ENCODE results near the gene CUL7. TPM values are rescaled to one million over a fixed set of nuclear protein-coding genes. Genes with fewer than 3 reads are reported as not detected.

Gene CUL7
- total RNA-seq, 2 experiments from 2014 or later, result 14.1 to 14.9 TPM

GRCh38 chr6:42993445-42993844 is 60.2 kb downstream of the CUL7 start:
- Histone ChIP-seq H3K9me3 (ENCODE audit: low read length) (no peaks in the 10 kb centered on the region), H3K9me2 (ENCODE audit: insufficient read depth, low read length) (no peaks in the 10 kb centered on the region), H4K20me1 (ENCODE audit: insufficient read depth, low read length) (no peaks in the 10 kb centered on the region), H3K4me2 (ENCODE audit: low read length) (no peak overlapping the region), H3K4me1 (ENCODE audit: insufficient read depth, low read length, poor library complexity, severe bottlenecking) (no peaks in the 10 kb centered on the region), H3K27ac (ENCODE audit: low read depth, low read length, poor library complexity, severe bottlenecking) (no peak overlapping the region), H3K79me2 (ENCODE audit: insufficient read depth, low read depth, low read length) (no peaks in the 10 kb centered on the region), H3K36me3 (ENCODE audit: insufficient read depth, low read length) (peaks cover 20% of the 10 kb centered on the region; the same call in 1 of the 2 replicates), H2AFZ (ENCODE audit: low read length) (no peak overlapping the region), H3K4me3 (ENCODE audit: low read depth, low read length, poor library complexity, severe bottlenecking) (no peak overlapping the region)
- intact Hi-C loops (cut with micrococcal nuclease; ENCODE audit: unreplicated experiment), result no loop called here
- DNase-seq (ENCODE audit: low spot score), result no peak
- ChIA-PET POLR2A (no interaction called here), CTCF (ENCODE audit: unreplicated experiment) (no interaction called here)
- TF ChIP-seq CTCF (conservative IDR thresholded peaks at IDR 0.05; ENCODE audit: low read length), result no peak
- no peak for TF ChIP-seq EZH2phosphoT487 (IDR thresholded peaks at IDR 0.05; ENCODE audit: borderline replicate concordance, low read depth, low read length)
- no TSS peak for BruUV-seq (replicated peaks)

- H3K4me1 ChIP-seq (ENCODE audit: insufficient read depth, low read length, poor library complexity, severe bottlenecking), result peaks cover 10% of the 10 kb centered on the region
- intact Hi-C loops (cut with micrococcal nuclease; ENCODE audit: unreplicated experiment), result no loop called here
- peaks cover 20% of the 10 kb centered on the region; the same call in 1 of the 2 replicates for H3K36me3 ChIP-seq (ENCODE audit: insufficient read depth, low read length)
- H3K27ac ChIP-seq (ENCODE audit: low read depth, low read length, poor library complexity, severe bottlenecking), result no peak overlapping the region
- BruUV-seq (replicated peaks), result no TSS peak
- H3K4me3 ChIP-seq (ENCODE audit: low read depth, low read length, poor library complexity, severe bottlenecking), result no peak overlapping the region
- ChIA-PET CTCF (ENCODE audit: unreplicated experiment) (no interaction called here), POLR2A (interaction anchor here (0.7 kb wide), 1 partner anchor 742 kb away, joined by 4 read pairs; no protein-coding TSS in a partner anchor)
- H4K20me1 ChIP-seq (ENCODE audit: insufficient read depth, low read length), result no peaks in the 10 kb centered on the region
- H2AFZ ChIP-seq (ENCODE audit: low read length), result no peak overlapping the region
- no peaks in the 10 kb centered on the region for H3K9me2 ChIP-seq (ENCODE audit: insufficient read depth, low read length)
- no peaks in the 10 kb centered on the region for H3K9me3 ChIP-seq (ENCODE audit: low read length)
- TF ChIP-seq CTCF (conservative IDR thresholded peaks at IDR 0.05; ENCODE audit: low read length) (no peak), EZH2phosphoT487 (IDR thresholded peaks at IDR 0.05; ENCODE audit: borderline replicate concordance, low read depth, low read length) (no peak)
- DNase-seq (ENCODE audit: low spot score), result no peak
- H3K79me2 ChIP-seq (ENCODE audit: insufficient read depth, low read depth, low read length), result peaks cover 7% of the 10 kb centered on the region; the same call in 1 of the 2 replicates
- H3K4me2 ChIP-seq (ENCODE audit: low read length), result no peak overlapping the region
Observed at GRCh38 chr6:42989923-42990322, 63.7 kb downstream of the CUL7 start.

- POLR2A ChIA-PET, result interaction anchor here (1.6 kb wide), 1 partner anchor 24 kb away, joined by 3 read pairs; no protein-coding TSS in a partner anchor
- no TSS peak for BruUV-seq (replicated peaks)
Observed at GRCh38 chr6:42988486-42989020, 65.1 kb downstream of the CUL7 start.

More at GRCh38 chr6:42988486-42989020, 65.1 kb downstream of the CUL7 start:
- intact Hi-C loops (cut with micrococcal nuclease; ENCODE audit: unreplicated experiment), result no loop called here
- H3K79me2 ChIP-seq (ENCODE audit: insufficient read depth, low read depth, low read length), result peaks cover 7% of the 10 kb centered on the region; the same call in 1 of the 2 replicates
- no peaks in the 10 kb centered on the region for H3K9me3 ChIP-seq (ENCODE audit: low read length)
- H2AFZ ChIP-seq (ENCODE audit: low read length), result no peak overlapping the region
- H4K20me1 ChIP-seq (ENCODE audit: insufficient read depth, low read length), result no peaks in the 10 kb centered on the region
- peaks cover 15% of the 10 kb centered on the region for H3K4me1 ChIP-seq (ENCODE audit: insufficient read depth, low read length, poor library complexity, severe bottlenecking)
- H3K9me2 ChIP-seq (ENCODE audit: insufficient read depth, low read length), result no peaks in the 10 kb centered on the region
- no peak overlapping the region for H3K27ac ChIP-seq (ENCODE audit: low read depth, low read length, poor library complexity, severe bottlenecking)
- no peak for TF ChIP-seq EZH2phosphoT487 (IDR thresholded peaks at IDR 0.05; ENCODE audit: borderline replicate concordance, low read depth, low read length)
- TF ChIP-seq CTCF (conservative IDR thresholded peaks at IDR 0.05; ENCODE audit: low read length), result no peak
- CTCF ChIA-PET (ENCODE audit: unreplicated experiment), result interaction anchor here (0.9 kb wide), 1 partner anchor 183 kb away, joined by 3 read pairs; no protein-coding TSS in a partner anchor
- no peak for DNase-seq (ENCODE audit: low spot score)
- peaks cover 20% of the 10 kb centered on the region; the same call in 1 of the 2 replicates for H3K36me3 ChIP-seq (ENCODE audit: insufficient read depth, low read length)
- H3K4me2 ChIP-seq (ENCODE audit: low read length), result no peak overlapping the region
- no peak overlapping the region for H3K4me3 ChIP-seq (ENCODE audit: low read depth, low read length, poor library complexity, severe bottlenecking)
